GM18520 (cell line): Measurements from ENCODE around the gene DOCK1.

Experiments used
- ATAC-seq: cut with Tn5 transposase; IDR thresholded peaks from one replicate; pipeline ENCODE4 v1.9.1; 2021; ENCODE audit not compliant: unreplicated experiment

DOCK1 gene

GRCh38 chr10:127374901-127375300 lies 469.7 kb downstream of the DOCK1 start:
- no peak for ATAC-seq

GRCh38 chr10:127375461-127375860 lies 470.2 kb downstream of the DOCK1 start:
- no peak for ATAC-seq

GRCh38 chr10:127376071-127376470 lies 470.8 kb downstream of the DOCK1 start:
- no peak for ATAC-seq

GRCh38 chr10:127378628-127379027 lies 473.4 kb downstream of the DOCK1 start:
- no peak for ATAC-seq

GRCh38 chr10:127384532-127384931 lies 479.3 kb downstream of the DOCK1 start:
- ATAC-seq: no peak

- ATAC-seq: no peak
Measured at GRCh38 chr10:127385066-127385465, 479.8 kb downstream of the DOCK1 start.

DNA sequence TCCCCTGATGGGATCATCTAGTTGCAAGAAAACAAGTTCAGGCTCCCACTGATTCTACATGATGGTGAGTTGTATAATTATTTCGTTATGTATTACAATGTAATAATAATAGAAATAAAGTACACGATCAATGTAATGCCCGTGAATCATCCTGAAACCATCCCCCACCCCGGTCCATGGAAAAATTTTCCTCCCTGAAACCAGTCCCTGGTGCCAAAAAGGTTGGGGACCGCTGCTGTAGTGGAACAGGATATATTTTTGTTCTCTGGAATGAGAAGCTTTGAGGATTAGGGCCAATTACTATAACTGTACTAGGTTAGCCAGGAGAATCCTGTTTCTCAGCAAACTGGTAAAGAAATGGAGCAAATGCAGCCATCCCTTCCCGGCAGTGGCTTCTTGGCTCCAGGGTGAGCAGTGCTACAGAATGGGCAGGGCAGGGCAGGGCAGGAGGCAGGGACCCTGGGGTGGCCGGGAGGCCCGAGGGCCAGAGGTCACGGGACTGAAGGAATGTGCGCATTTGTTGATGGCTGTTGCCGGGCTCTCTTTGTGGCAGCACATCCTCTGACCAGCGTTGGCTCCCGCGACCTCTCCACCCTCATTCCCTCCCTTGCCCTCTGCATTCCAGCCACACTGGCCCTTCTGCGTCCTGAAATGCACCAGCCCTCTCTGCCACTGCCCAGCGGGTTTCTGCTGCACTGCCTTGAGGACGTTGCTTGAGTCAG lies 481.5 kb downstream of the DOCK1 start:
- no peak for ATAC-seq

- ATAC-seq: no peak
Measured at GRCh38 chr10:127391875-127392274, 486.6 kb downstream of the DOCK1 start.

GRCh38 chr10:127392351-127393235 lies 487.4 kb downstream of the DOCK1 start:
- ATAC-seq: no peak

DNA sequence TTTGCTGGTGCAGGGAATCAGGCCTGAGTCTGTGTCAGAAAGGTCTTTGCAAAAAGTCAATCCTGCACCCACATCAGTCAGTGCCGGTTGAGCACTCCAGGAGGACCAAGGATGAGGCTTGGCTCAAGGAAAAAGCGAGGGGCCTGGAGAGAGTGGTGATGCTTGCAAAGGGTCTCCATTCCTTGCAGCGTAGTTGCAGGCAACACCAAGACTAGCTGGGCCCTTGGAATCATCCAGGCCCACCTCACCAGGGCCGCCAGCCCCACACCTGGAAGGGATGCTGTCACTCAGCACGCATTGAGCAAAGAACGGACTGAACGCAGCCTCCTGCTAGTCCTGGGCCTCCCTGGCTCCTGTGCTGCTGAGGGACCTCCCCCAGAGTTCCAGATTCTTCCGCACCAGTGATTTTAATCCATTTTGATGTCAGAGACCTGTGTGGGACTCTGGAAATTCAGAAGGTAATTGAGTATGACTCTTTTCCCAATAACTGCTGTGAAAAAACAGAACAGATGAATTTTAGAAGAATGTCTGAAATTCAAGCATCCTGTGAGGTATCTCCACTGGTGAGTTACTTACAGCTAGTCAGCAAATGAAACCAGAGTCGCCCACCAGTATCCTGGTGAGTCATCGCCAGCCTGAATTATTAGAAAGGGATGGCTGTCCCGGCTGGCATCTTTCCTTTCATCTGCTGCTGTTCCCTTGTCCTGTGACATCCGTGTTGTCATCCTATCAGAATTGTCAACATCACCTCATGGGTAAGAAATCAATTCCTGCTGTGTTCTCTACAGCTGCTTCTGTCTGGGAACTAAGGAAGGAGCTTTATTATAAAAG lies 493.1 kb downstream of the DOCK1 start:
- no peak for ATAC-seq

DNA sequence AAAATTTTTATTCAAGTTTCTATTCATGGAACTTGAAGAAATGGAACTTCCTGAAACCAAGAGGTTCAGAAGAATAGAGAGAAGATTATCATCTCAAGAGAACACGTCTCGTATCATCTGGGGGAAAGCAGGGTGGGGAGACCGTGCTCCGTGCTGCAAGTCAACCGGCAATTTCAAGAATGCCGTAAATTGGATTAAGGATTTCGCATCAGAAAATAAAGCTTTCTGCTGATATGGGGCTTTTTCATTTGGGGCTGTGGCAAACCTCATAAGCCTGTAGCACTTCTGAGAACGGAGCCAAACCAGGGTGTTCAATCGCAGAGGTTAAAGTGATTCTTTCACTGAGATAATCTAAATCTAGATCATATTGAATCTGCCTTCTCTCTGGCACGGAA lies 493.7 kb downstream of the DOCK1 start:
- ATAC-seq: no peak

GRCh38 chr10:127399668-127400067 lies 494.4 kb downstream of the DOCK1 start:
- ATAC-seq: no peak

GRCh38 chr10:127400216-127400615 lies 495.0 kb downstream of the DOCK1 start:
- ATAC-seq: no peak

GRCh38 chr10:127402596-127403409 lies 497.6 kb downstream of the DOCK1 start:
- ATAC-seq: no peak

GRCh38 chr10:127405221-127405620 lies 500.0 kb downstream of the DOCK1 start:
- no peak for ATAC-seq

- no peak for ATAC-seq
Measured at GRCh38 chr10:127406018-127406550, 500.9 kb downstream of the DOCK1 start.

DNA sequence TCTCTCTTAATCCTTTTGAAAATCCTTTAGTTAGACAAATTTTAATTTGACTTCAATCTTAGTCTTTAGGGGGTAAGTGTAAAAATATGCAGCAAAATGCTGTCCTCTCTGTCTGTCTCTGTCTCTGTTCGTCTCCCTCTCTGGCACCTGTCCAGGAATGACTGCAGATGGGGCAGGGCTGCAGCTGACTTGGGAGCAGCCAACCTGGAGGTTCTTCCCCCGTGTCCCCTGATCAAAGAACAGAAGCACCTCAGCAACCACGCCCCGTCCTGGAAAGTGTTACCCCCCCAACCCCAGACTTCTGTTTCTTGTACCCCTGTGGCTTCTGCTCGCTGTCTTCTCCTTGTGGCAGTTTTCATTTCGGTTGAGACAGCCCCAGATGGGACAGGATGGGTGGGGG lies 502.3 kb downstream of the DOCK1 start:
- no peak for ATAC-seq

GRCh38 chr10:127408112-127408710 lies 503.0 kb downstream of the DOCK1 start:
- no peak for ATAC-seq

GRCh38 chr10:127408733-127409132 lies 503.5 kb downstream of the DOCK1 start:
- no peak for ATAC-seq

DNA sequence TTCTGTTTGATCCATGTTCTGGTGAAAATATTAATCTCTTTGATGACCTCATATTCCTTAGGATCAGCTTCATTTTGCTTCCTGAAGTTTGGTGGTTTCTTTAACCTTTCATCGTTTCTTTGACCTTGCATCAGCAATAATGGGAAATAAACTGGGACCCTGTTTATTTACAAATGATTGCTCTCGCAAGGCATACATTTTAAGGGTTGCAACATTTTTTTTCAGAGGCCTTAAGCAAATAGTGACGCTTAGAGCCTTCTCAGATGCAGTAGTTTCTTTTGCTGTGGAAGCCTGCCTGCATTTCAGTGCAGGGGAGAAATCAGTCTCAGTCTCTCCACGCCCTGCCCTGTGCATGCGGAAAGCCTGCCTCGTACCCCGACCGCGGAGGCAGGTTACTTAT lies 504.8 kb downstream of the DOCK1 start:
- ATAC-seq: no peak
